Measurements from ENCODE around the gene PACSIN3. TPM values are rescaled to one million over a fixed set of nuclear protein-coding genes. Genes with fewer than 3 reads are reported as not detected.

The PACSIN3 gene
- total and polyA plus RNA-seq, 2 of the 8 experiments (the other 6 are each of a cell fraction or from before 2014, with no cell fraction given) = 23.8 to 47.2 TPM

DNA sequence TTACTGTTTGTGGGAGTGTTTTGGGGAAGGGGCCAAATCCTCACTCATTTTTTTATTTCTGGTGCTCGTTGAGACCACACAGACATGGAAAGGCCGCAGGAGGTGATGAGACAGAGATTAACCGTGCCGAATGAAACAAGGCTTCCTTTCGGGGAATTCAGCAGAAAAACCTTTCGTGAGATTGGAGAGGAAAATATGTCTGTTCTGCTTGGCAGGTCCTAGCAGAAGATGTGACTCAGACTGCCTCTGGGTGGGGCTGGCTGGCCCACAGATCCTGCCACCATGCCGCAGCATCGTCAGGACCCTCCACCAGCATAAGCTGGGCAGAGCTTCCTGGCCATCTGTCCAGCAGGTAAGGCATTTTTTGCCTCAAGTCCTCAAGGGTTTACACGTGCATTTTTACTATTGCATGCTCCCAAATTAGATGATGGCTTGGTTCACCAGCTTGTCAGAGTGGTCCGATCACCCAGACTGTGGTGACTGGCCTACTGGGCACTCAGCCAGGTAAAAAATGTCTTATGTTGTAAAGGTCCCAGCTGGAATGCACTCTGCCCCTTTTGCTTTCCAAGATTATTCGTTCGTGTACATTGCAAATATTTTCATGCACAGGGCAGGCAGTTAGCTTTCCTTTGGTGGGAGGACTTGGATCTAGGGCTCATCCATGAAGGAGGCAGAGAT, 30.0 kb upstream of the PACSIN3 start:
- FAIRE-seq = no peak
- CTCF ChIA-PET (ENCODE audit: partially characterized antibody) = interaction anchor here (0.7 to 21.5 kb wide), 10 partner anchors 11 to 160 kb away, joined by 3 to 247 read pairs (median 4); partner anchors contain the start of genes ACP2, ARFGAP2, NR1H3 and PACSIN3

More for the DNA sequence above, 30.0 kb upstream of the PACSIN3 start:
- H4K20me1 ChIP-seq (replicated peaks in 1 of 2; ENCODE audit: control insufficient read depth in 1 of 2, insufficient read depth in 2 of 2, low read length in 2 of 2) = peaks cover 0 to 5% of the 10 kb centered on the region in 2 experiments
- peak overlapping the region; percentile 93 to 100 for H3K4me2 ChIP-seq (ENCODE audit: insufficient read depth in 1 of 2, low read depth in 2 of 2, low read length in 2 of 2)
- H3K27ac ChIP-seq (ENCODE audit: low read depth, low read length) = no peak overlapping the region
- H3K18ac ChIP-seq (ENCODE audit: extremely low read depth, low read length) = no peak overlapping the region; the same call in 1 of the 2 replicates
- H2AFZ ChIP-seq (ENCODE audit: low read length) = no peak overlapping the region
- peak overlapping the region; percentile 53; the same call in 1 of the 2 replicates for H2BK15ac ChIP-seq (ENCODE audit: low read length)
- H2AK5ac ChIP-seq (ENCODE audit: low read depth, low read length) = no peak overlapping the region
- H3K14ac ChIP-seq (ENCODE audit: insufficient read length) = no peak overlapping the region
- DNase-seq (ENCODE audit: low read depth in 1 of 2, low spot score in 2 of 2) = no peak
- H3K56ac ChIP-seq (replicated peaks; ENCODE audit: insufficient read length, low read depth, low read length) = no peak overlapping the region
- H4K5ac ChIP-seq (ENCODE audit: insufficient read length, low read depth, low read length) = no peak overlapping the region
- peak overlapping the region; percentile 55 for H2BK12ac ChIP-seq (ENCODE audit: low read depth, low read length)
- no peak for TF ChIP-seq SIX5 (IDR thresholded peaks at IDR 0.05; ENCODE audit: low read depth, low read length)
- TF ChIP-seq, protein P1, sequence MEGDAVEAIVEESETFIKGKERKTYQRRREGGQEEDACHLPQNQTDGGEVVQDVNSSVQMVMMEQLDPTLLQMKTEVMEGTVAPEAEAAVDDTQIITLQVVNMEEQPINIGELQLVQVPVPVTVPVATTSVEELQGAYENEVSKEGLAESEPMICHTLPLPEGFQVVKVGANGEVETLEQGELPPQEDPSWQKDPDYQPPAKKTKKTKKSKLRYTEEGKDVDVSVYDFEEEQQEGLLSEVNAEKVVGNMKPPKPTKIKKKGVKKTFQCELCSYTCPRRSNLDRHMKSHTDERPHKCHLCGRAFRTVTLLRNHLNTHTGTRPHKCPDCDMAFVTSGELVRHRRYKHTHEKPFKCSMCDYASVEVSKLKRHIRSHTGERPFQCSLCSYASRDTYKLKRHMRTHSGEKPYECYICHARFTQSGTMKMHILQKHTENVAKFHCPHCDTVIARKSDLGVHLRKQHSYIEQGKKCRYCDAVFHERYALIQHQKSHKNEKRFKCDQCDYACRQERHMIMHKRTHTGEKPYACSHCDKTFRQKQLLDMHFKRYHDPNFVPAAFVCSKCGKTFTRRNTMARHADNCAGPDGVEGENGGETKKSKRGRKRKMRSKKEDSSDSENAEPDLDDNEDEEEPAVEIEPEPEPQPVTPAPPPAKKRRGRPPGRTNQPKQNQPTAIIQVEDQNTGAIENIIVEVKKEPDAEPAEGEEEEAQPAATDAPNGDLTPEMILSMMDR (IDR thresholded peaks at IDR 0.05; ENCODE audit: control extremely low read depth in 1 of 3, insufficient read depth in 1 of 3, low read depth in 1 of 3, low read length in 3 of 3) = peak in 1 of 3 experiments; percentile 9; a peak in 1 of 4 replicates
- no peak overlapping the region; the same call in 1 of the 2 replicates for H2BK5ac ChIP-seq (ENCODE audit: low read depth, low read length)
- peak overlapping the region; percentile 79 to 98 (median 90); a peak in 7 of 8 replicates for H3K4me3 ChIP-seq (ENCODE audit: extremely low read depth in 1 of 4, insufficient read depth in 2 of 4, low read depth in 3 of 4, low read length in 4 of 4)
- POLR2A ChIA-PET (ENCODE audit: partially characterized antibody) = interaction anchor here (0.8 to 3.3 kb wide), 14 partner anchors 9 to 48 kb away, joined by 3 to 30 read pairs (median 12); partner anchors contain the start of genes ACP2 and NR1H3
- H3K9ac ChIP-seq (replicated peaks in 1 of 4; ENCODE audit: extremely low read depth in 1 of 4, low read depth in 3 of 4, low read length in 3 of 4) = peak overlapping the region in 3 of 4 experiments; percentile 95 to 97 (median 97); a peak in 5 of 7 replicates
- peaks cover 6 to 28% of the 10 kb centered on the region in 2 experiments; a peak in 3 of 4 replicates for H3K79me2 ChIP-seq (ENCODE audit: control insufficient read depth in 1 of 2, insufficient read depth in 2 of 2, low read length in 2 of 2)
- H3K23ac ChIP-seq (ENCODE audit: insufficient read length) = no peak overlapping the region
- H3K27me3 ChIP-seq (replicated peaks in 1 of 4; ENCODE audit: control insufficient read depth in 3 of 4, extremely low read depth in 1 of 4, insufficient read depth in 3 of 4, low read length in 3 of 4) = no peaks in the 10 kb centered on the region
- H2BK120ac ChIP-seq (replicated peaks; ENCODE audit: low read depth, low read length) = no peak overlapping the region
- WGBS, 2 experiments (ENCODE audit: extremely low coverage in 1 of 2, insufficient coverage in 1 of 2, insufficient read length in 1 of 2, insufficient replicate concordance in 2 of 2, low coverage in 1 of 2, low lambda C conversion rate in 2 of 2, missing lambda C conversion rate in 1 of 2) = 71% methylated on average over 12 of the region's 12 CpGs; no CpG with 5 or more reads in 1 of the 2 experiments
- H2BK20ac ChIP-seq (ENCODE audit: low read length) = 0 out of 2 replicates have a peak overlapping the region, but pooled peaks have one; percentile 61
- no peaks in the 10 kb centered on the region for H3K9me3 ChIP-seq (ENCODE audit: insufficient read depth in 2 of 2, low read depth in 1 of 2, low read length in 1 of 2)
- peaks cover 17% of the 10 kb centered on the region for H3K23me2 ChIP-seq (ENCODE audit: low read depth, low read length)
- H3K4me1 ChIP-seq (replicated peaks in 1 of 4; ENCODE audit: control insufficient read depth in 3 of 4, insufficient read depth in 4 of 4, low read length in 3 of 4) = peaks cover 0 to 10% (median 8%) of the 10 kb centered on the region in 4 experiments; a peak in 6 of 7 replicates
- H4K8ac ChIP-seq (ENCODE audit: extremely low read depth, insufficient read depth, low read length) = no peak overlapping the region
- H4K91ac ChIP-seq (replicated peaks; ENCODE audit: insufficient read length, low read length) = no peak overlapping the region
- H3K4ac ChIP-seq (replicated peaks; ENCODE audit: insufficient read length, low read depth, low read length) = no peak overlapping the region
- peaks cover 9 to 18% (median 12%) of the 10 kb centered on the region in 4 experiments; a peak in 7 of 8 replicates for H3K36me3 ChIP-seq (ENCODE audit: control insufficient read depth in 2 of 4, insufficient read depth in 4 of 4, low read length in 3 of 4)
- H3K79me1 ChIP-seq (ENCODE audit: low read depth, low read length) = no peaks in the 10 kb centered on the region; the same call in 1 of the 2 replicates
